ENCODE results near the gene CD80.
A peak's percentile ranks its signal among the peaks of the same experiment; 100 is the strongest.

Gene CD80, protein sequence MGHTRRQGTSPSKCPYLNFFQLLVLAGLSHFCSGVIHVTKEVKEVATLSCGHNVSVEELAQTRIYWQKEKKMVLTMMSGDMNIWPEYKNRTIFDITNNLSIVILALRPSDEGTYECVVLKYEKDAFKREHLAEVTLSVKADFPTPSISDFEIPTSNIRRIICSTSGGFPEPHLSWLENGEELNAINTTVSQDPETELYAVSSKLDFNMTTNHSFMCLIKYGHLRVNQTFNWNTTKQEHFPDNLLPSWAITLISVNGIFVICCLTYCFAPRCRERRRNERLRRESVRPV

DNA sequence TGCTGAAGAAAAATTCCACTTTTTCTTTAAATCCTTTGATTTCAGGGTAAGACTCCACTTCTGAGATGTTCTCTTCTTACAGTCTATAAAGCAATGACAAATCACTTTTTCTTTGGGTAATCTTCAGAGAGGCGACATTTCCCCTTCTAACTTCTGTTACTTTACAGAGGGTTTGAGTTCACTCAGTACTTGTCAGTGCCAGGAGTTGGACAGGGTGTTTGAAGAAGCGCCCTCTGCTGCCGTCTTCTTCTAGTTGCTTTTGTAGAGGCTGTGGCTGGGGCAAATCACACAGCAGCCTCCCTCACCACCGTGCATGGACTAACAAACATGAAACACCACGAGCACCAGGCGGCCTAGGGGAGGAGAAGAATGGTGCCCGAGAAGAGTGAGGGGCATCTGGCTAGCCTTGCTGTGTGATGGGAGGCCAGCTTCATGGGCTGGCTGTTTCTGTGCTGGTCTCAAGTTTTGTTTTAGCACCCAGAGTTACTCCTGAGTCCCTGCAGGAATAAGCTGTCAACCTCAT lies at the start of gene CD80:
Gene CD80, minus strand, starts transcription at position 174 of the 523 bp plus-strand sequence. CDS start 1,886 bp downstream, outside the sequence.
- TF ChIP-seq, protein P1, sequence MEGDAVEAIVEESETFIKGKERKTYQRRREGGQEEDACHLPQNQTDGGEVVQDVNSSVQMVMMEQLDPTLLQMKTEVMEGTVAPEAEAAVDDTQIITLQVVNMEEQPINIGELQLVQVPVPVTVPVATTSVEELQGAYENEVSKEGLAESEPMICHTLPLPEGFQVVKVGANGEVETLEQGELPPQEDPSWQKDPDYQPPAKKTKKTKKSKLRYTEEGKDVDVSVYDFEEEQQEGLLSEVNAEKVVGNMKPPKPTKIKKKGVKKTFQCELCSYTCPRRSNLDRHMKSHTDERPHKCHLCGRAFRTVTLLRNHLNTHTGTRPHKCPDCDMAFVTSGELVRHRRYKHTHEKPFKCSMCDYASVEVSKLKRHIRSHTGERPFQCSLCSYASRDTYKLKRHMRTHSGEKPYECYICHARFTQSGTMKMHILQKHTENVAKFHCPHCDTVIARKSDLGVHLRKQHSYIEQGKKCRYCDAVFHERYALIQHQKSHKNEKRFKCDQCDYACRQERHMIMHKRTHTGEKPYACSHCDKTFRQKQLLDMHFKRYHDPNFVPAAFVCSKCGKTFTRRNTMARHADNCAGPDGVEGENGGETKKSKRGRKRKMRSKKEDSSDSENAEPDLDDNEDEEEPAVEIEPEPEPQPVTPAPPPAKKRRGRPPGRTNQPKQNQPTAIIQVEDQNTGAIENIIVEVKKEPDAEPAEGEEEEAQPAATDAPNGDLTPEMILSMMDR (IDR thresholded peaks at IDR 0.05; ENCODE audit: low read depth, low read length, missing control alignments) = peak; percentile 68
- H3K27ac ChIP-seq = no peak within 1 kb of the TSS
- peak; percentile 51 for DNase-seq
- H3K27me3 ChIP-seq (replicated peaks) = no peaks in the 10 kb centered on the region
- H3K36me3 ChIP-seq (replicated peaks) = no peaks in the 10 kb centered on the region
- in situ Hi-C loops (cut with HindIII; ENCODE audit: low pct_ligation_motif_present, low sequenced_read_pairs) = no loop called here
- no peak within 1 kb of the TSS for H3K4me3 ChIP-seq (ENCODE audit: low read depth, low read length)

DNA sequence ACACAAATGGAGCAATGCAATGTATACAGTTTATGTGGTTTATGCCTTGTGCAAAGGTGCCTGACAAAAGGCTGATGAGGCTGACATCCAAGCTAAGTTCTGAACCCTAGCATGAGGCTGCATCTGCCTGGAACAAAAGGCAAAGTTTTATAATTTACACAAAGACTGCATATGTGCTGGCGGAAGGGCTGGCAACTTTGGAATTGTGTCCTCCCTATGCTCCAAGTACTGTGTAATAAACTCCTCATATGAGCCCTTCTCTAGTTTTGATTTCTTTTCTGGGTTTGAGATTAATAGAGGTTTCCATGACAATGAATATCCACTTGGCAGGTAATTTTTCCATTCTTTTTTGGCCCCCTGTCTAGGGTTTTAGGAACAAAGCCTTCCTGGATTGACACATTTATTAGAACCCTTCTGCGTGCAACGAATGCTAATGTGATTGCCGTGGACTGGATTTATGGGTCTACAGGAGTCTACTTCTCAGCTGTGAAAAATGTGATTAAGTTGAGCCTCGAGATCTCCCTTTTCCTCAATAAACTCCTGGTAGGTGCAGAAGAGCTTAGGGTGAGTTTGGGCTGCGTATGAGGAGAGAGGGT lies 49.1 kb upstream of the CD80 start:
- H3K36me3 ChIP-seq (replicated peaks) = no peaks in the 10 kb centered on the region
- in situ Hi-C loops (cut with HindIII; ENCODE audit: low pct_ligation_motif_present, low sequenced_read_pairs) = no loop called here
- no peak overlapping the region for H3K4me3 ChIP-seq (ENCODE audit: low read depth, low read length)
- H3K27ac ChIP-seq = no peak overlapping the region
- TF ChIP-seq, protein P1 (IDR thresholded peaks at IDR 0.05; ENCODE audit: low read depth, low read length, missing control alignments) = no peak
- DNase-seq = no peak
- H3K27me3 ChIP-seq (replicated peaks) = no peaks in the 10 kb centered on the region

DNA sequence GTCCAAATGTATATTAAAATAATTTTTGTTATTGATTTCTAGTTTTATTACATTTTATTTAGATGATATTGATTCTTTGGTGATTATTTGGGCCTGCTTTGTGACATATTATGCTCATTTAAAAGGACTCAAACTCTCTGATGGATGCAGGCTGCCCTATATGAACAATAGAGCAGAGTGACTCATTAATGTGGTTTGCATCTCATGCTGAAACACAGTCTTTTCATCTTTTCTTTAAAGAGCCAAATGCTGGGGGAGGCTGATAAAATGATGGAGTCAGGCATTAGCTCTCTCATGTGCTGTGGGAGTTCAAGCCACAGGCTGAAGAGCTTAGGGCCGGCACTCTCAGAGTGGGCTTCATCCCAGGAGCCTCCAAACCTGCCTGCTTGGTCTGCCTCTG lies 45.5 kb upstream of the CD80 start:
- no peak overlapping the region for H3K4me3 ChIP-seq (ENCODE audit: low read depth, low read length)
- H3K36me3 ChIP-seq (replicated peaks) = no peaks in the 10 kb centered on the region
- H3K27ac ChIP-seq = no peak overlapping the region
- H3K27me3 ChIP-seq (replicated peaks) = no peaks in the 10 kb centered on the region
- TF ChIP-seq, protein P1 (IDR thresholded peaks at IDR 0.05; ENCODE audit: low read depth, low read length, missing control alignments) = no peak
- in situ Hi-C loops (cut with HindIII; ENCODE audit: low pct_ligation_motif_present, low sequenced_read_pairs) = no loop called here
- DNase-seq = peak; percentile 53

DNA sequence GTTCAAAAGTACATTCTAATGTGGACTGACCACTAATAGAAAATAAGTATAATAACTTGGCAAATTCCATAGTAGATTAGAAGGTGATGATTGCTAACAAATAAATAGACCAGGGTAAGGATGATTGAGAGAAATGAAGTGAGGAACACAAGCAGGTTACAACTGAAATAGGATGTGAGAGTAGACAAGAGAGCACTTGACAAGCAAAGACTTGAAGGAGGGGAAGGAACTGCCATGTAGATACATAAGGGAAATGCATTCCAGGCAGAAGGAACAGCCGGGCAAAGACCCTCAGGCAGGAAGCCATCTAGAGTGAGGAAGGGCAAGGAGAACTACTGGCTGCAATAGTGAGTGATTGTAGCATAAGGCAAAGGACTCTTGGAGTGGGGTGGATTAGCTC lies 43.3 kb upstream of the CD80 start:
- Histone ChIP-seq H3K4me3 (ENCODE audit: low read depth, low read length) (no peak overlapping the region), H3K27ac (no peak overlapping the region), H3K27me3 (replicated peaks) (no peaks in the 10 kb centered on the region), H3K36me3 (replicated peaks) (no peaks in the 10 kb centered on the region)
- in situ Hi-C loops (cut with HindIII; ENCODE audit: low pct_ligation_motif_present, low sequenced_read_pairs) = no loop called here
- DNase-seq = no peak
- TF ChIP-seq, protein P1 (IDR thresholded peaks at IDR 0.05; ENCODE audit: low read depth, low read length, missing control alignments) = no peak

DNA sequence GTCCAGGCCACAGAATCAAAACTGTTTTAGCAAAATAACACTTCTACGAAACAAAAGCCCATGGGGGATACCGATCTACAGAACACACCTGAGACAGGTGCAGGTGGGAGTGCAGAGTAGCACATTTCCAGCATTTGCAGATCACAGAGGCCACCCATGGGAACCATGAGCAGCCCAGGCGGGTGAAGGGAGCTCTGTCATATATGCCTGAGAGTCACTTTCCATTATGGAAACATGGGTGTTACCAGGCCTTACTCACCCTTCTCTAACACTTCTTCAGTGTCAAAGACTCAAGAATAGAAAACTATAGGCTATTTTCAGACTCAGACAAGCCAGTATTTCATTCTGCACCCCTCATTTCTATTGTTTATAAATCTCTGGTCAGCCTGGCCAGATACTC lies 41.7 kb upstream of the CD80 start:
- no peaks in the 10 kb centered on the region for H3K27me3 ChIP-seq (replicated peaks)
- no peaks in the 10 kb centered on the region for H3K36me3 ChIP-seq (replicated peaks)
- H3K4me3 ChIP-seq (ENCODE audit: low read depth, low read length) = no peak overlapping the region
- no peak for DNase-seq
- TF ChIP-seq, protein P1 (IDR thresholded peaks at IDR 0.05; ENCODE audit: low read depth, low read length, missing control alignments) = no peak
- in situ Hi-C loops (cut with HindIII; ENCODE audit: low pct_ligation_motif_present, low sequenced_read_pairs) = no loop called here
- no peak overlapping the region for H3K27ac ChIP-seq

Data from brain microvascular endothelial cell (primary cell).